ENCODE results near the gene LRRN2. TPM values are rescaled to one million over a fixed set of nuclear protein-coding genes. Genes with fewer than 3 reads are reported as not detected.

Gene LRRN2
- total RNA-seq, 1 experiment from 2014 or later: 5.3 TPM

DNA sequence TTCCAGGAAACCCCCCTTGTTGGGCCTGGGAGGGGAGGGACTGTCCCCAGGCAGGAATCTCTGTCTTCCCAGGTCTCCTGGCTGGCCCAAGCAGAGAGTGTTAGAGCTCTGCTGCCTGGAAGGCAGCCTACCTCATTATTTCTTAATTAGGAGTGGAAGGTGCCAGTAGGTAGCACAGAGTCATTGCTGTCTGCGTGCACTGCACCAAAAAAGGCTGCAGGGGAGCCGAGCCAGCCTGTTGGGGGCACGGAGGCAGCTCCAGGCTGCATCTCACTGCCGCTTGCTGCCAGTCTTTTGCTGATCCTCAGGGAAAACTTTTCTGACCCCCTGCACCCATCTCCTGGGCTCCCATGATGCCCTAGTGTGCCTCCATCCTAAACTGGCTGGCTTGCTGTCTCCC is 58.1 kb downstream of the LRRN2 start (continued):
- TF ChIP-seq GTF2I (CRISPR knock-in tag; conservative IDR thresholded peaks at IDR 0.05) (no peak), CREB1 (CRISPR knock-in tag; IDR thresholded peaks at IDR 0.05) (no peak), MXD4 (CRISPR knock-in tag; IDR thresholded peaks at IDR 0.05; ENCODE audit: borderline replicate concordance) (no peak), SOX15 (CRISPR knock-in tag; IDR thresholded peaks at IDR 0.05) (no peak), KAT7 (CRISPR knock-in tag; IDR thresholded peaks at IDR 0.05; ENCODE audit: borderline replicate concordance) (no peak), ZNF317 (CRISPR knock-in tag; IDR thresholded peaks at IDR 0.05; ENCODE audit: borderline replicate concordance, low read depth) (no peak)
- TF ChIP-seq, protein P1, sequence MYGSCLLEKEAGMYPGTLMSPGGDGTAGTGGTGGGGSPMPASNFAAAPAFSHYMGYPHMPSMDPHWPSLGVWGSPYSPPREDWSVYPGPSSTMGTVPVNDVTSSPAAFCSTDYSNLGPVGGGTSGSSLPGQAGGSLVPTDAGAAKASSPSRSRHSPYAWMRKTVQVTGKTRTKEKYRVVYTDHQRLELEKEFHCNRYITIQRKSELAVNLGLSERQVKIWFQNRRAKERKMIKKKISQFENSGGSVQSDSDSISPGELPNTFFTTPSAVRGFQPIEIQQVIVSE (CRISPR knock-in tag; IDR thresholded peaks at IDR 0.05; ENCODE audit: borderline replicate concordance): no peak

DNA sequence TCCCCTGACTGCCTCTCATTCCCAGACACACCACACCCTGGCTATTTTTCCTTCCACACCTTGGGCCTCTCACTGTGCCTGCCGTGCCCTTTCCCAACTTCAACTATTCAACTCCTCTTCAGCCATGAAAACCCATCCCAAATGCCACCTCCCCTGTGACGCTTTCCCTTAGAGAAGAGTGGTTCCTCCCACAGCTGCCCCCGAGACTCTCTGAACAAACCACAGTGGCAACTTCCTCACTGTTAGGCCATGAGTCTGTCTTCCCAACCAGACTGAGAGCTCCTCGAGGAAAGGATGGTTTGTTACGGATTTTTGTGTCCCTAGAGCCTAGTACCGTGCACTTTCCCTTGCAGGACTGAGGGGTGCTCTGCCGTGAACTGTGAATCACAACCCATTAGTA is 59.2 kb downstream of the LRRN2 start:
- H3K27me3 Mint-ChIP-seq (ENCODE audit: low read depth): no peaks in the 10 kb centered on the region; the same call in 1 of the 2 replicates
- CTCF ChIA-PET: interaction anchor here (1.6 to 1.9 kb wide), 3 partner anchors 12 to 165 kb away, joined by 4 to 6 read pairs (median 5); no protein-coding TSS in a partner anchor
- H3K27ac Mint-ChIP-seq: no peak overlapping the region
- TF ChIP-seq OVOL2 (CRISPR knock-in tag; IDR thresholded peaks at IDR 0.05; ENCODE audit: borderline replicate concordance) (no peak), SOX15 (CRISPR knock-in tag; IDR thresholded peaks at IDR 0.05) (no peak), HMGA2 (CRISPR knock-in tag; IDR thresholded peaks at IDR 0.05) (no peak), NR3C1 (CRISPR knock-in tag; conservative IDR thresholded peaks at IDR 0.05; ENCODE audit: low read depth) (no peak), TCF7 (CRISPR knock-in tag; IDR thresholded peaks at IDR 0.05; ENCODE audit: low read depth) (no peak)
- TF ChIP-seq, protein P2, sequence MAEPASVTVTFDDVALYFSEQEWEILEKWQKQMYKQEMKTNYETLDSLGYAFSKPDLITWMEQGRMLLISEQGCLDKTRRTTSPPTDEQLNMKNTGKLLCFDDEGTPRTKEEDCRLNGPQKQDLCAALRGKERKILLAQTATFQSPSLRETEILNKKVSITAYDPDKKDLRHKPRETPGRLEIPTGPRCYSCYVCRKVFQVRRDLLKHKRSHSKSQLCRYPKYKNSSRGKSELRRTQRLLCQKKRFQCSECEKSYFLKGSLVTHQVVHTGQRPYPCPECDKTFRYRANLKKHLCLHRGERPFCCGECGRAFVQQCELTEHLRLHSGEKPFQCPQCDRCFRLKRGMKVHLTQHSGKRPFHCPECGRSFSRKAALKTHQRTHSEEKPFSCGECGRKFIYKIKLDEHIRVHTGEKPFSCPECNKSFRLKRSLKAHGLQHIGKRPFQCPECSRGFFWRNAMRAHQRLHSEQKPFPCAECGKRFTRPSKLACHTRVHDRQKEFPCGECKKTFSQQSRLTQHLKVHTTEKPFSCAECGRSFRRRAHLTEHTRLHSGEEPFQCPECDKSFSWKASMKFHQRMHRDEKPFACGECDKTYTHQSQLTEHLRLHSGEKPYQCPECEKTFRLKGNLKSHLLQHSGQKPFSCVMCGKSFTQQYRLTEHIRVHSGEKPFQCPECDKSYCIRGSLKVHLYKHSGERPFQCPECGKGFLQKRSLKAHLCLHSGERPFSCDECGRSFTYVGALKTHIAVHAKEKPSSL (CRISPR knock-in tag; conservative IDR thresholded peaks at IDR 0.05): no peak
- TF ChIP-seq, protein P3, sequence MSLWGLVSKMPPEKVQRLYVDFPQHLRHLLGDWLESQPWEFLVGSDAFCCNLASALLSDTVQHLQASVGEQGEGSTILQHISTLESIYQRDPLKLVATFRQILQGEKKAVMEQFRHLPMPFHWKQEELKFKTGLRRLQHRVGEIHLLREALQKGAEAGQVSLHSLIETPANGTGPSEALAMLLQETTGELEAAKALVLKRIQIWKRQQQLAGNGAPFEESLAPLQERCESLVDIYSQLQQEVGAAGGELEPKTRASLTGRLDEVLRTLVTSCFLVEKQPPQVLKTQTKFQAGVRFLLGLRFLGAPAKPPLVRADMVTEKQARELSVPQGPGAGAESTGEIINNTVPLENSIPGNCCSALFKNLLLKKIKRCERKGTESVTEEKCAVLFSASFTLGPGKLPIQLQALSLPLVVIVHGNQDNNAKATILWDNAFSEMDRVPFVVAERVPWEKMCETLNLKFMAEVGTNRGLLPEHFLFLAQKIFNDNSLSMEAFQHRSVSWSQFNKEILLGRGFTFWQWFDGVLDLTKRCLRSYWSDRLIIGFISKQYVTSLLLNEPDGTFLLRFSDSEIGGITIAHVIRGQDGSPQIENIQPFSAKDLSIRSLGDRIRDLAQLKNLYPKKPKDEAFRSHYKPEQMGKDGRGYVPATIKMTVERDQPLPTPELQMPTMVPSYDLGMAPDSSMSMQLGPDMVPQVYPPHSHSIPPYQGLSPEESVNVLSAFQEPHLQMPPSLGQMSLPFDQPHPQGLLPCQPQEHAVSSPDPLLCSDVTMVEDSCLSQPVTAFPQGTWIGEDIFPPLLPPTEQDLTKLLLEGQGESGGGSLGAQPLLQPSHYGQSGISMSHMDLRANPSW (CRISPR knock-in tag; conservative IDR thresholded peaks at IDR 0.05; ENCODE audit: low read depth): no peak
- TF ChIP-seq, protein P4, sequence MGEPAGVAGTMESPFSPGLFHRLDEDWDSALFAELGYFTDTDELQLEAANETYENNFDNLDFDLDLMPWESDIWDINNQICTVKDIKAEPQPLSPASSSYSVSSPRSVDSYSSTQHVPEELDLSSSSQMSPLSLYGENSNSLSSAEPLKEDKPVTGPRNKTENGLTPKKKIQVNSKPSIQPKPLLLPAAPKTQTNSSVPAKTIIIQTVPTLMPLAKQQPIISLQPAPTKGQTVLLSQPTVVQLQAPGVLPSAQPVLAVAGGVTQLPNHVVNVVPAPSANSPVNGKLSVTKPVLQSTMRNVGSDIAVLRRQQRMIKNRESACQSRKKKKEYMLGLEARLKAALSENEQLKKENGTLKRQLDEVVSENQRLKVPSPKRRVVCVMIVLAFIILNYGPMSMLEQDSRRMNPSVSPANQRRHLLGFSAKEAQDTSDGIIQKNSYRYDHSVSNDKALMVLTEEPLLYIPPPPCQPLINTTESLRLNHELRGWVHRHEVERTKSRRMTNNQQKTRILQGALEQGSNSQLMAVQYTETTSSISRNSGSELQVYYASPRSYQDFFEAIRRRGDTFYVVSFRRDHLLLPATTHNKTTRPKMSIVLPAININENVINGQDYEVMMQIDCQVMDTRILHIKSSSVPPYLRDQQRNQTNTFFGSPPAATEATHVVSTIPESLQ (CRISPR knock-in tag; IDR thresholded peaks at IDR 0.05): no peak
- peaks cover 6% of the 10 kb centered on the region for H3K36me3 Mint-ChIP-seq
- POLR2A ChIA-PET: no interaction called here
- H3K4me1 Mint-ChIP-seq: peaks cover 29% of the 10 kb centered on the region
- DNase-seq (ENCODE audit: low spot score) (no peak), ATAC-seq (no peak)
- H3K4me3 Mint-ChIP-seq: no peak overlapping the region
- peaks cover 7% of the 10 kb centered on the region for H3K9me3 Mint-ChIP-seq

DNA sequence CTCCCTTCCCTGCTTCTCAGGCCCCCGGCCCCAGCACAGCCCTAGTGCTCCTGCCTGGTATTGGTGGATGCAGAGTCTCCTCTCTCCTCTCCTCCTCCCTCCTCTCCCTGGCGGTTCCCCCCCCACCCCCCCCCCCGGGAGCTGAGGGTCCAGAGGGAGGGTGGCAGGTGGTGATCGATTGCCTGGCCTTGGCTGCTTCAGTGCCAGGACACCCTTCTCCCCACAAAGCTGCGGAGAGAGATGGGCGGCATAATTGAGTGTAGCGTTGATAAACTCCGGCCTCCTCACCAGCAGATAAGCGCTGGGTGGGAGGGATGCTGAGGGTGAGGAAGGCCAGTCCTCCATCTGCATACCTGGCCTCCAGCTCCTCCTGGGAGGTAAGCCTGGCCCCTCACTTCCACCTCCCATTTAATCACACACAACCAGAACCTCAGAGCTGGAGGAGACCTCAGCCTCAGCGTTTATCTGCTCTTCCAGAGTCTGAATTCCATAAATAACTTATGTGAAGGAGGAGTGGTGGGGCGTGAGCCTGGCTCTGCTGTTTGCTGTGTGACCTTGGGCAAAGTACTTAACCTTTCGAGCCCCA is 60.8 kb downstream of the LRRN2 start:
- peaks cover 29% of the 10 kb centered on the region for H3K4me1 Mint-ChIP-seq
- ChIA-PET POLR2A (no interaction called here), CTCF (interaction anchor here (0.7 to 3.7 kb wide), 16 partner anchors 10 to 581 kb away, joined by 3 to 30 read pairs (median 6); no protein-coding TSS in a partner anchor)
- ATAC-seq: peak; percentile 19
- H3K36me3 Mint-ChIP-seq: peaks cover 6% of the 10 kb centered on the region
- H3K27ac Mint-ChIP-seq: no peak overlapping the region
- peaks cover 7% of the 10 kb centered on the region for H3K9me3 Mint-ChIP-seq
- no peak overlapping the region for H3K4me3 Mint-ChIP-seq
- no peak for DNase-seq (ENCODE audit: low spot score)
- H3K27me3 Mint-ChIP-seq (ENCODE audit: low read depth): no peaks in the 10 kb centered on the region; the same call in 1 of the 2 replicates
- TF ChIP-seq, protein P5, sequence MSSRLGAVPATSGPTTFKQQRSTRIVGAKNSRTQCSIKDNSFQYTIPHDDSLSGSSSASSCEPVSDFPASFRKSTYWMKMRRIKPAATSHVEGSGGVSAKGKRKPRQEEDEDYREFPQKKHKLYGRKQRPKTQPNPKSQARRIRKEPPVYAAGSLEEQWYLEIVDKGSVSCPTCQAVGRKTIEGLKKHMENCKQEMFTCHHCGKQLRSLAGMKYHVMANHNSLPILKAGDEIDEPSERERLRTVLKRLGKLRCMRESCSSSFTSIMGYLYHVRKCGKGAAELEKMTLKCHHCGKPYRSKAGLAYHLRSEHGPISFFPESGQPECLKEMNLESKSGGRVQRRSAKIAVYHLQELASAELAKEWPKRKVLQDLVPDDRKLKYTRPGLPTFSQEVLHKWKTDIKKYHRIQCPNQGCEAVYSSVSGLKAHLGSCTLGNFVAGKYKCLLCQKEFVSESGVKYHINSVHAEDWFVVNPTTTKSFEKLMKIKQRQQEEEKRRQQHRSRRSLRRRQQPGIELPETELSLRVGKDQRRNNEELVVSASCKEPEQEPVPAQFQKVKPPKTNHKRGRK (CRISPR knock-in tag; IDR thresholded peaks at IDR 0.05; ENCODE audit: borderline replicate concordance): no peak
- no peak for TF ChIP-seq ZNF263 (CRISPR knock-in tag; IDR thresholded peaks at IDR 0.05; ENCODE audit: low read depth)
- TF ChIP-seq, protein P6, sequence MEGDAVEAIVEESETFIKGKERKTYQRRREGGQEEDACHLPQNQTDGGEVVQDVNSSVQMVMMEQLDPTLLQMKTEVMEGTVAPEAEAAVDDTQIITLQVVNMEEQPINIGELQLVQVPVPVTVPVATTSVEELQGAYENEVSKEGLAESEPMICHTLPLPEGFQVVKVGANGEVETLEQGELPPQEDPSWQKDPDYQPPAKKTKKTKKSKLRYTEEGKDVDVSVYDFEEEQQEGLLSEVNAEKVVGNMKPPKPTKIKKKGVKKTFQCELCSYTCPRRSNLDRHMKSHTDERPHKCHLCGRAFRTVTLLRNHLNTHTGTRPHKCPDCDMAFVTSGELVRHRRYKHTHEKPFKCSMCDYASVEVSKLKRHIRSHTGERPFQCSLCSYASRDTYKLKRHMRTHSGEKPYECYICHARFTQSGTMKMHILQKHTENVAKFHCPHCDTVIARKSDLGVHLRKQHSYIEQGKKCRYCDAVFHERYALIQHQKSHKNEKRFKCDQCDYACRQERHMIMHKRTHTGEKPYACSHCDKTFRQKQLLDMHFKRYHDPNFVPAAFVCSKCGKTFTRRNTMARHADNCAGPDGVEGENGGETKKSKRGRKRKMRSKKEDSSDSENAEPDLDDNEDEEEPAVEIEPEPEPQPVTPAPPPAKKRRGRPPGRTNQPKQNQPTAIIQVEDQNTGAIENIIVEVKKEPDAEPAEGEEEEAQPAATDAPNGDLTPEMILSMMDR (IDR thresholded peaks at IDR 0.05): no peak
- TF ChIP-seq TCF7 (CRISPR knock-in tag; IDR thresholded peaks at IDR 0.05; ENCODE audit: low read depth): no peak
- no peak for TF ChIP-seq NR3C1 (CRISPR knock-in tag; conservative IDR thresholded peaks at IDR 0.05; ENCODE audit: low read depth)
- TF ChIP-seq FOXP1 (CRISPR knock-in tag; IDR thresholded peaks at IDR 0.05; ENCODE audit: borderline replicate concordance): no peak
- TF ChIP-seq GTF2I (CRISPR knock-in tag; conservative IDR thresholded peaks at IDR 0.05): no peak
- TF ChIP-seq GABPB1 (CRISPR knock-in tag; IDR thresholded peaks at IDR 0.05): no peak

All from WTC11 (cell line).